Measurements from ENCODE around the gene WDFY4.

The WDFY4 gene

GRCh38 chr10:48656914-48657305, 27.8 kb upstream of the WDFY4 start:
- no peak for DNase-seq

GRCh38 chr10:48657416-48657815, 27.3 kb upstream of the WDFY4 start:
- no peak for DNase-seq

GRCh38 chr10:48658243-48658974, 26.3 kb upstream of the WDFY4 start:
- DNase-seq, result no peak

GRCh38 chr10:48658975-48659269, 25.8 kb upstream of the WDFY4 start:
- no peak for DNase-seq

- no peak for DNase-seq
Observed at GRCh38 chr10:48659790-48660189, 24.9 kb upstream of the WDFY4 start.

GRCh38 chr10:48661441-48661840, 23.2 kb upstream of the WDFY4 start:
- DNase-seq, result no peak

- no peak for DNase-seq
Observed at GRCh38 chr10:48667960-48668590, 16.6 kb upstream of the WDFY4 start.

- no peak for DNase-seq
Observed at GRCh38 chr10:48670978-48671913, 13.4 kb upstream of the WDFY4 start.

GRCh38 chr10:48671914-48672595, 12.6 kb upstream of the WDFY4 start:
- DNase-seq, result no peak

- no peak for DNase-seq
Observed at GRCh38 chr10:48672596-48673265, 11.9 kb upstream of the WDFY4 start.

GRCh38 chr10:48677625-48678024, 7.0 kb upstream of the WDFY4 start:
- DNase-seq, result no peak

- DNase-seq, result no peak
Observed at GRCh38 chr10:48678041-48678440, 6.6 kb upstream of the WDFY4 start.

GRCh38 chr10:48681740-48682139, 2.9 kb upstream of the WDFY4 start:
- no peak for DNase-seq

GRCh38 chr10:48682265-48682664, 2.4 kb upstream of the WDFY4 start:
- no peak for DNase-seq

GRCh38 chr10:48683424-48683823, 1.2 kb upstream of the WDFY4 start:
- no peak for DNase-seq

- DNase-seq, result no peak
Observed at GRCh38 chr10:48683868-48684267, 805 bp upstream of the WDFY4 start.

GRCh38 chr10:48684463-48684791, 246 bp upstream of the WDFY4 start:
- DNase-seq, result no peak

GRCh38 chr10:48685731-48686130, 1.1 kb downstream of the WDFY4 start:
- no peak for DNase-seq

- DNase-seq, result no peak
Observed at GRCh38 chr10:48690791-48691660, 6.4 kb downstream of the WDFY4 start.

- no peak for DNase-seq
Observed at GRCh38 chr10:48691812-48692528, 7.3 kb downstream of the WDFY4 start.

GRCh38 chr10:48692748-48693147, 8.1 kb downstream of the WDFY4 start:
- no peak for DNase-seq

Measured in NCI-H1417 treated with DMSO at 0.1 percent for 48 hours (cell line).